G401 (cell line): ENCODE results near the gene CDCA5. TPM values are rescaled to one million over a fixed set of nuclear protein-coding genes. Genes with fewer than 3 reads are reported as not detected.

Experiments used
- DNase-seq: peaks from one replicate; pipeline ENCODE4 v3.0.0-alpha.2; 2015; ENCODE audit warnings: low spot score
- in situ Hi-C: cut with HindIII; loops from 2 replicates; pipeline ENCODE4 v1.10.0; 2016; ENCODE audit warnings: low sequenced_read_pairs, mixed read lengths
- total RNA-seq: library from RNA; depleted of rRNA; stranded (reverse); fragments of >200 nt; shearing (Covaris generic); gene quantifications from 2 replicates; pipeline ENCODE4 v1.2.3, GENCODE V29; 2014

CDCA5 gene
- total RNA-seq, 1 experiment from 2014 or later, result 71.2 TPM

DNA sequence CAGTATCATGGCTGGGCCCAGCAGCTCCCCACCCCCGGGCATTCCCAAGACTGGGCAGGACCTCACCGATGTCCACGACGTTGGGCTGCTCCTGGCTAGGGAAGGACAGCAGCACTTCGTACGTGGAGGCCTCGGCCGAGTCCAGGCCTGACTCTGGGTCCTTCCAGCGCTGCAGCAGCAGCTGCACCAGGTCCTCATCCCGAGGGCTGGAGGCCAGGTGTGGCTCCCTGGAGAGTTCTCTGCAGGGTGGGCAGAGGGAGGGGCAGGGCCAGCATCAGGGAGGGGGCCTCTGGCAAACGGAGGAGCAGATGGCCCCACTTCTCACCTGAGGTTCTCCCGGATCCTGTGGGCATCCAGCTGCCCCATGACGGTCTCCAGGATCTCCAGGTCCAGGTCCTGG is 25.8 kb downstream of the CDCA5 start:
- in situ Hi-C loops, result no loop called here
- DNase-seq, result no peak

DNA sequence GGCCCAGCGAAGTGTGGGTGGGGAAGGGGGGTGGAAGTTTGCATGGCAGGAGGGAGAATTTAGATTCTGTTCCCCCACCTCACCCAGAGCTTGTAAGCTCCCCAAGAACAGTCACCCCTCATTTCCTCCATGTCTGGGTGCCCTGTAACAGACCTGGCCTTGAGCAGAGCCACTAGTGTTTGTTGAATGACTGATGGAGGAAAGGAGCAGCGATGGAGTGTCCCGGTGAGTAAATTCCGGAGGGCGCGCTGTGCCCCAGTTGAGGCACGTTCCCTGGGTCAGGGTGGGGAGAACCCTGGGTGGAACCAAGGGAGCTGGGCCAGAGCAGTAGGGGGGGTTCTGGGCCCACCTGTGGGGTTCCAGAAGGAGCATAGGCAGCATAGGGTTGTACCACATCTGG is 26.3 kb downstream of the CDCA5 start:
- DNase-seq, result no peak
- in situ Hi-C loops, result no loop called here

- in situ Hi-C loops, result no loop called here
- no peak for DNase-seq
Measured at GRCh38 chr11:65056999-65057398, 26.8 kb downstream of the CDCA5 start.

DNA sequence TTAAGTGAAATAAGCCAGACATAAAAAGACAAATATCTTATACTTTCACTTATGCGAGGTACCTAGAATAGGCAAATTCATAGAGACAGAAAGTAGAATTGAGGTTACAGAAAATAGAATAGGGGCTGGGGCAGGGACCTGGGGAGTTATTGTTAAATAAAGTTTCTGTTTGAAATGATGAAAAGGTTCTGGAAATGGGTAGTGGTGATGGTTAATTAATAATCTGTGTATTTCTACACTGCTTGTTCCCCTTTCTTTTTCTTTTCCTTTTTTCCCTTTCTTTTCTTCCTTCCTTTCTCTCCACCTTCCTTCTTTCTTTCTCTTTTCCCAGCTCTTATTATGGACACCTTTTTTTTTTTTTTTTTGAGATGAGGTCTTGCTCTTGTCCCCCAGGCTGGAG is 28.3 kb downstream of the CDCA5 start:
- in situ Hi-C loops, result no loop called here
- no peak for DNase-seq

DNA sequence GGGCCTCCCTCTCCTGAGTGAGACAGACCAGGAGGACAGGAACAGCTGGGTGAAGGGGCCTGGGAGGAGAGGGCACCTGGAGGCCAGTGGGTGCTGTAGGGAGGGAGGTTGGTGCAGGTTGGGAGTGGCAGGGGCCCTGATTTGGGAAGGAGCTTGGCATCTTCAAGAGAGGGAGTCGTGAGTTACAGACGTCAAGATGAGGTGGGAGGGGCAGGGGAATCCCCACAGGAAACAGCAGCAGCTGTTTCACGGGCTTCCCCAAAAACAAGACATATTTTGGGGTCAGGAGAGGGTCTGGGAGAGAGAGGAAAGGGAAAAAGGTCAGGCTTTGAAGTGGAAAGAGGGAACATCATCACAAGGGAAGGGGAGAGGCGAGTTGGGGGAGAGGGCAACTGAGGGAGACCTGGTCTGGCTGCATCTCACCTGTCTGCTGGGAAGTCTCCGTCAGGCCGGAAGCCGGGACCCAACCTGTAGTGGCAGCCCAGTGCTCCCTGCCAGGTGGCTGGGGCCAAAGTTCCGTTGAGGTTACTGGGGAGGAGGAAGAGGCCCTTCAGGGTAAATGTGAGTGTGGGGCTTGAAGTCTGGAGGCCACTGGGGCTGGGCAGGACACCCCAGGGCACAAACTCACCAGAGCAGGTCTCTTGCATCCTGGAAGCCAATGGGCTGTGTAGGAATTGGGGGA is 29.9 kb downstream of the CDCA5 start:
- DNase-seq, result no peak
- in situ Hi-C loops, result no loop called here

DNA sequence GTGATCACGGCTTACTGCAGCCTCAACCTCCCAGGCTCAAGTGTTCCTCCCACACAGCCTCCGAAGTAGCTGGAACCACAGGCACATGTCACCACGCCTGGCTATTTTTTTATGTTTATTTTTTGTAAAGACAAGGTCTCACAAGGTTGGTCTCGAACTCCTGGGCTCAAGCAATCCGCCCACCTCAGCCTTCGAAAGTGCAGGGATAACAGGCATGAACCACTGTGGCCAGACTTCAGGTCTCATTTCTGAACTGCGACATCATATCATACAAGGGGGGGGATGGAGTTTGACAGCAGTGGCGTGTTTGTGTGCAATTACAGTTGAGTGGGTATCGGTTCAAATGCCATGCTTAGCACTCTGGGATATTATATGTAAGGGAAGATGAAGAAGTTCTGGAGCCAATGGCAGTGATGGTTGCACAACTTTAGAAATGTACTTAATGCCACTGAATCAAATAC is 32.4 kb downstream of the CDCA5 start:
- in situ Hi-C loops, result no loop called here
- no peak for DNase-seq

DNA sequence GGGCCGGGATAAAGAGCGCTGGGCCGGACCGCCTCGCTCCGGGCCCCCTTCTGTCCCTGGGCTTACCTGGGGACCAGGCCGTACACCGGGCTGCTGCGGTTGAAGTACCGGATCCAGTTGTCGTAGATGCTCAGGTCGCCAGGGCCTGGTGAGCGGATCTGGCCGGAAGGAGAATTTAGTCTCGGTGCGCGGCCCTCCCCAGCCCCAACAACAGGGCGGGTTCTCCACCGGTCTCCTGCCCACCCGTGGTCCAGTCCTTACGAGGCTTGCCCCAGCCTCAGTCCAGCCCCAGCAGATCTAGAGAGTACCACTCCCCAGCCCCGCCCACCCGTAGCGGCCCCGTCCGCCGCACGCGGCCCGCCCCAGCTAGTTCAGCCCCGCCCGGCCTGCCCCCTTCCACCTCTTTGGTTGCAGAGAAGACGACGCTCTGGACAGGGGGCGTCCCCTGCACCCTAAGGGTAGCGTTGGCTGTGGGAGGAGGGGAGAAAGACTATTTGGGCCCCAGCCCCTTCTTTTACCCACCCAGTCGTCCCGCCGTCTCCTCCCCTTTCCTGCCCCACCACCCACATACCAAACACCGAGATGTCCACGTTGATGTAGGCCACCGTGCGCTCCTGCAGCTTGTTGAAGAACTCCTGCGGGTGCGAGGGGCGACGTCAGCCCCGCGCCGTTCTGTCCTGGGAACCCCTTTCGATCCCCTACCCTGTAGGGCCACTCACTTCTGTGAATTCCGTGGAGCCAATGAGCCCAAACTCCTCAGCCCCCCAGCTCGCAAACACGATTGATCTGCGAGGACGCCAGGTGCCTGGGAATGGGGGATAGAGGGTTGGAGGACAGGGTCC is 36.0 kb downstream of the CDCA5 start:
- in situ Hi-C loops, result no loop called here
- DNase-seq, result no peak

GRCh38 chr11:65045728-65046127 is 38.1 kb downstream of the CDCA5 start:
- in situ Hi-C loops, result no loop called here
- no peak for DNase-seq

GRCh38 chr11:65045061-65045460 is 38.8 kb downstream of the CDCA5 start:
- in situ Hi-C loops, result no loop called here

GRCh38 chr11:65043881-65044501 is 39.8 kb downstream of the CDCA5 start:
- DNase-seq, result peak; percentile 27
- in situ Hi-C loops, result no loop called here

More at GRCh38 chr11:65045061-65045460, 38.8 kb downstream of the CDCA5 start:
- DNase-seq, result no peak

GRCh38 chr11:65042891-65043290 is 40.9 kb downstream of the CDCA5 start:
- DNase-seq, result no peak
- in situ Hi-C loops, result no loop called here

DNA sequence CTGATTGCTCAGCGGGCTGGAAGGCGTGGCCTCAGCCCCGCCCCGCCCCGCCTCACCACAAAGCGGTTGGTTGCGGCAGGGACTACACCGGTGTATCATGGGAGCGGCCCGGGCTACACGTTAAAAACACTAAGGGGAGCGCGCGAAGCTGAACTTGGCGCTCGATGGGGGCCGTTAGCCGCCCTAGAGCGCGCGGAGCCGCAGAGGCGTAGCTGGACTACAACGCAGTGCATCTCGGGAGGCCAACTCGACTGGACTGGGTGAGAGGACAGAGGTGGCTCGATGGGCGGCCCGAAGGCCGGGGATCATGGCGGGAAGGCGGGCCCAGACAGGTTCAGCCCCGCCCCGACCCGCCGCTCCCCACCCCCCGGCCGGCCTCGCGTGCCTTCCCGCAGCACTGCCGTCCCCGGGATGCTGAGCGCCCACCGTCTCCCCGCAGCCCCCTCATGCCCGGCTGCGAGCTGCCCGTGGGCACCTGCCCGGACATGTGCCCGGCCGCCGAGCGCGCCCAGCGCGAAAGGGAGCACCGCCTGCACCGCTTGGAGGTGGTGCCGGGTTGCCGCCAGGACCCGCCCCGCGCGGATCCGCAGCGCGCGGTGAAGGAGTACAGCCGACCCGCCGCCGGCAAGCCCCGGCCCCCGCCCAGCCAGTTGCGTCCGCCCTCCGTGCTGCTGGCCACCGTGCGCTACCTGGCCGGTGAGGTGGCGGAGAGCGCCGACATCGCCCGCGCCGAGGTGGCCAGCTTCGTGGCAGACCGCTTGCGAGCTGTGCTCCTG is 42.8 kb downstream of the CDCA5 start, which contains the start of gene SAC3D1:
SAC3D1 (plus strand) TSS at position 364 of the 776 bp plus-strand sequence; CDS start at position 447, 83 bp downstream.
- peak; percentile 96 for DNase-seq
- in situ Hi-C loops, result no loop called here

- in situ Hi-C loops, result no loop called here
- DNase-seq, result no peak
Measured at GRCh38 chr11:65040520-65040846, 43.4 kb downstream of the CDCA5 start.

DNA sequence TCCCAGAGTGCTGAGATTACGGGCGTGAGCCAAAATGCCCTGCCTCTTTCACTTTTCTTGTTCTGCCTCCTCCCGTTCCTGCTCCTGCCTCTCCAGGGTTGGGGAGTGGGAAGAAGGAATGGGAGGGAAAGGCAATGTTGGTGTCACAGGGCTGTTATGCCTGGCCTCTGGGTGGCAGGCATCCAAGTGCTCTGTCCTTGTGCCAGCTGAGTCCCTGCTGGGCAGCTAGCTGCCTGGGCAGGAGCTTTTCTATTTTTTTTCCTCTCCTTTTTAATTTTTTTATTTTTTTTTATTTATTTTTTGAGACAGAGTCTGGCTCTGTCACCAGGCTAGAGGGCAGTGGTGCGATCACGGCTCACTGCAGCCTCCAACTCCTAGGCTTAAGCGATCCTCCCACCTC is 46.9 kb downstream of the CDCA5 start:
- peak; percentile 71 for DNase-seq

GRCh38 chr11:65035579-65035978 is 48.3 kb downstream of the CDCA5 start:
- in situ Hi-C loops, result no loop called here
- DNase-seq, result no peak

More for the DNA sequence above, 46.9 kb downstream of the CDCA5 start:
- in situ Hi-C loops, result no loop called here

- DNase-seq, result no peak
- in situ Hi-C loops, result no loop called here
Measured at GRCh38 chr11:65034423-65034822, 49.4 kb downstream of the CDCA5 start.

GRCh38 chr11:65032216-65032615 is 51.6 kb downstream of the CDCA5 start:
- DNase-seq, result no peak
- in situ Hi-C loops, result no loop called here
